NOMO-1 treated with DMSO at 0.1 percent for 48 hours (cell line): ENCODE measurements around the gene CLEC2L.
"Not testable (repeated sequence)": the region's sequence is repeated elsewhere in the genome, so short reads cannot be mapped to it uniquely, and the experiment has no call there.

Experiments used
- DNase-seq: peaks from one replicate; lab custom pipeline; 2025; ENCODE audit not compliant: unreplicated experiment; lab: John Stamatoyannopoulos, UW

The CLEC2L gene

GRCh38 chr7:139553991-139554700, 30.7 kb downstream of the CLEC2L start:
- not testable (repeated sequence) for DNase-seq

GRCh38 chr7:139557857-139558581, 34.5 kb downstream of the CLEC2L start:
- no peak for DNase-seq

GRCh38 chr7:139559364-139560105, 36.0 kb downstream of the CLEC2L start:
- DNase-seq, result no peak

- DNase-seq, result no peak
Observed at GRCh38 chr7:139560199-139560598, 36.7 kb downstream of the CLEC2L start.

DNA sequence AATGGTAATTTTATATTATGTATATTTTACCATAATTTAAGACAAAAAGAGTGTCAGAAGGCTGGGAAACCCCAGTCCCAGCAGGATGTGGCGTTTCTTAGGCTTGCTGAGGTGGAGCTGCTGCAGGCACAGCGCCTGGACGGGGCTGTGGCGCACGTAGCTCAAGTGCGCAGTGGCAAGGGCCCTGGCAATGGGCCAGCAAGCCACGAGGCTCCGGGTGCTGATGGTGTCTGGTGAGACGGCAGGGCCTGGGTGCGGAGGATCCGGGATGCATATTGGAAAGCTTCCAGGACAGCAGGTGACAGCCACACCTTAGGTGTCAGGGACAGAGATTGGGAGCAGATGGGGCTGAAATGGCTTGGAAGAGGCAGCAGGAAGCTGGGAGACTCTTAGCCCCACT, 37.2 kb downstream of the CLEC2L start:
- no peak for DNase-seq

- no peak for DNase-seq
Observed at GRCh38 chr7:139562491-139562890, 39.0 kb downstream of the CLEC2L start.

- no peak for DNase-seq
Observed at GRCh38 chr7:139562961-139563565, 39.6 kb downstream of the CLEC2L start.

DNA sequence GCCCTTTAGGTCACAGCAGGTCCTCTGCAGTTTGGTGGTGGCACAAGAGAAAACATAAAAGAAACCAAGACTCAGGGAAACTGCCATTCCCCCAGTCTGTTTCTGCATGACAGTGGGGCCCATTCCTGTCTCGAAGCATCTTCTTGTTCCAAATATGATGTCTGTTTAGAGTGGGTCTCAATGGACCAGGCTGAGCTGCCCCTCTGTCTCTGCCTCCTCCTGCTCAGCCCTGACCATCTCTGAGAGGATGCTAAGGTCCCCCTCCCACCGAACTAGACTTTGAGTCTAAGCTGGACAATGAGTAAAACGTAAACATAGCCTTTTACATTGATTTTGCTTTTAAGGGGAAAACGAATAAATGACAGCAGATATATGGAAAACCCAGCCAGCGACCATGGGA, 40.4 kb downstream of the CLEC2L start:
- DNase-seq, result no peak

DNA sequence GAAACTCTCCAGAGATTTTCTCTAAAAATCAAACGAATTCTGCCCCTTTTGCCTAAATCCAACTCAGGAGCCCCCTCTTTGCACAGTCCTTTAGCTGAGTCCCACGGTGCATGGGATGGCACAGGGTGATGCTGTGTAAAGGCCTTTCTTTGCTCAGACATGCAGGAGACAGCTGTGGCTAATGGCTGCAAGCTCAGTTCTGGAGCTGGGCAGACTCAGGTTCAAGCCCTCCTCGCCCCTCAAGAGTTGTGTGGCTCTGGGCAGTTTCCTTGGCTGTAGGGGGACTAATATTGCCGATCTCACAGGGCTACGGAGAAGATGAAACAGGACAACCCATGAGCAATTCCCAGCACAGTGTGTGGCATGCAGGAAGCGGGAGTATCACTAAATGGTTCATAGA, 42.6 kb downstream of the CLEC2L start:
- DNase-seq, result no peak

- no peak for DNase-seq
Observed at GRCh38 chr7:139566736-139567646, 43.5 kb downstream of the CLEC2L start.

DNA sequence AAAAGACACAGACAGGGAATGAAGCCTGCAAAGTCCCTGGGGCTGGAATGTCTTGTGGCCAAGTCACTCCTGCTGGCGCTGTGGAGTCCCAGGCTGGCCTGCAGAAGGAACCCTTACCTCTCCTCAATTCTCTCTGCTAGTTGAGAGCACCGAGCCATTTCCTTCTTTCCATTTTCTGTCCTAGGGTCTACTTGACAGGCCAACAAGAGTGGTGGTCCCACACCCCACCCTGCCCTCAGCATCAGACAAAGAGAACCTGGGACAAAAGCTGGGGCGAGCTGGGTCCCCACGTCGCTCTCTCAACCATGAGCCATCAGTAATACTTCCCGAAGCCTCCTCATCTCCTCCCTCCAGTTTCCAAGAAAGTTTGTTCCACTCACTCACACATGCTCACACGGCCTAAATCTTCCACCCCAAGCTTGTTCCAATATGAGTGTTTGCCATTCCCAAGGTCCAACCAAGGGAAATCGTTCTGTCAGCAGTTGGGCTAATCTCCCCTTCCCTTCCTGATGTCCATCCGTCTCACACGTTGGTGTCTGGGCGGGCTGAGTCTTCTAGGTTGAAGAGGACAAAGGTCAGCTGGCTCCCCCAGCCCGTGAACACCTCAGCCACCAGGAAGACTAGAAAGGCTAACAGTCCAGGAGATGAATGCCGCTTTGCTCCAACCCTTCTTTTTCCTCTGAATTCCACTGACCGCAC, 44.3 kb downstream of the CLEC2L start:
- no peak for DNase-seq

DNA sequence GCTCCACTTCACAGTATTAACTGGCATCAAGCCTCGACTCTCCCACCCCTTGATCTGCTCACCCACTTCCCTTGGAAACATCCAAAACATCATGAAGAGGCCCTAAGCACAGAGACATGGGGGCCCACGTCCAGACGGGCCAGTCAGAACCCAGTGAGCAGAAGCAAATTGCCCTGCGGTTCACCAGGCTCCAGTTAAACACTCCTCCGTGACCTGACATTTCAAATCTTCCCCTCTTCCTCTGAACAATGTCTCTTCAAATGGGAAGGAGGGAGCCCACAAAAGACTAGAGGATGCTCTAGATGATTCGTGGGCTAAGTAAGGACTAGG, 44.8 kb downstream of the CLEC2L start:
- no peak for DNase-seq

DNA sequence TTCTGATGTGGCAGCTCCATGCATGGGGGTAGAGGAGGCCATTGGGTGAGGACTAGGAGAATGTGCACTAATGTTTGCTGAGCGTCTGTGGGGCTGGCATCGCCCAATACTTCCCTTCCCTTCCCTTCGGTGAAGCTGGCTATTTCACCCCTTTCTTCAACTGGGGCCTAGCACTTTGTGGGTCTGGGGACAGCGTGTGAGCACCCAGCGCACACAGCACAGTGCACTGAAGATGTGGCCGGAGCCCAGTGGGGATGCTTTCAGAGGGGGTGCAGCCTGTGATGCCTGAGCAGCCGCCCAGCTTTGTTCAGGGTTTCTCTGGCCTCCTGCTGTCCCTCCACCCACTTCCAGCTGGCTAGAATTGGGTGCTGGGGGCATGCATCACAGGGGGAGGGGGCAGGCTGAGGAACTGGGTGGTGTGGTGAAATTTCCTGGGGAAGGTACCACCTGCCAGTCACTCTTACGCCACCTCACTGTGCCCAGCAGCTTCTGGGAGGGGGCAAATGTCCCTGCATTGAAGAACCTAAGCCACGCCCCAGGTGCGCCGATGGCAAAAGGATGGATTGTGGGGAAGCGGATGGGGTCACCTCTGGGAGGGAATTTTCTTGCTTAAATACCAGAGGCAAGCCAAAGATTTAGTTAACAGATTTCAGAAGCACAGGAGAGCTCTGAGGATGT, 45.5 kb downstream of the CLEC2L start:
- no peak for DNase-seq

DNA sequence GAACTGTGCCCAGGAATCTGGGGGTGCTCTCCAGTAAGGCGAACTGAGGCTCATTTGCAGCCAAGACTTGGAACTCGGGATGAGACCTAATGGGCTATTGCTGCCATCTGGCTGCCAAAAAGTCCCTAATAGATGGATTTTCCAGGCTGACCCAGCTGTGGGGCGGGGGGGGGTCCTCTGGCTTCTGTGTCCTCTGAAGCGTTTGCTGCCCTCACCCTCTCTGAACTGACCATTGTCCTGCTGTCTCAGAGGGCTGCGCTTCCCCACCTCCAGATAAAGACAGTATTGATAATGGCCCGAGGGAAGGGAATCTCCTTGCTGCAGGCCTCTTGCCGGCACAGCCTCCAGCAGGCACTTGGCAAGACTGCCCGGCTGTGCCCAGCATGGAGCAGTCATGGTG, 46.6 kb downstream of the CLEC2L start:
- no peak for DNase-seq

DNA sequence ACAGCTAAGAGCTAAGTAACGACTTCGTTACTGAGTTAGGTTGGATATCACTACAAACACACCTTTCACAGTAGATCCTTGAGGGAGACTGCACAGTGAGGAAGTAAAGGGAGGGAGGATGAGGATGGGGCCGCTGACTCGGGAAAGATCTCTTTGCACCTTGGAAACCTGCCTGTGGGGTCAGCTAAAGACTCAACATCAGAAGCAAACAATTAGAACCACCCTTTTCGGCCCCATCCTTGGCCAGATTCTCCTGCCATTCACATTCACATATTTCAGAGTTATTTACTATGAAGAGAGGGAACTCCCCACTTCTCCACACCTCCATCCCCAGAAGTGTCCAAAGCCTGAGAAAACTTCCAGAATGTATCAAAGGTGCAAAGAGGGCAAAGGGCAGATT, 47.1 kb downstream of the CLEC2L start:
- no peak for DNase-seq

DNA sequence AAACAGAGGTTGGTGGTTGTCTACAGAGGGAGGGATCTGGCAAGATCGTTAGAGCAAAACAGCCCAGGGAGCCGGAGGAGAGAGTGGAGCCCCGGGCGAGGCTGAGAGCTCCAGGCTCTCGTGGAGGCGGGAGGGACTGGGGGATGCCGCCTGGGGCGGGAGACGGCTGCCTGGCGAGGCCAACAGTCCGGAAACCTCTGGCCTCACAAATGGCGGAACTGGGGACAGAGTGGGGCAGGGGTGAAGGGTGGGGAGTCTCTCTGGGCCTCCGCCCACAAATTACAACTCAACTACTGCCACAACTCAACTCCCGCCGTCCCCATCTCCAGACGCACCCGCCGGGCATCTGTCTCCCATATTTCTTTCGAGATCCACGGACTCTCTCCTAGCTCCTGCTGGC, 47.7 kb downstream of the CLEC2L start:
- no peak for DNase-seq

DNA sequence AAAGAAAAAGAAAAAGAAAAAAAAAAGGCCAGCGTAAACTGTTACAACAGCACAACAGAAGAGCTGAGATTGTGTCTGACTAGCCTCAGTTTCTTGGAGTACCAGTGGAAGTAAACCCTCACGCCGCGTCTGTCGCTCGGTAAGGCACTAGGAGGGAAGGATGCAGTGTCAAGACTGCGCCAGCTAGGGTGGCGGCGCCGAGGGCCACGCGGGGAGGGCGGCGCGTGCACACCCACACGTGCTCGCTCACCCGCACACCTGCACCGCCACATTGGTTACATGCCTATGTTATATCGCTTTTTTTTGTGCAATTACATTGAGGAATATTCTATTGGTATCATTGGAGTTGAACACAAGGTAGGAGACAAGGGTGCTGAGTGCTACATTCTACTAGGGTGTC, 48.2 kb downstream of the CLEC2L start:
- no peak for DNase-seq

DNA sequence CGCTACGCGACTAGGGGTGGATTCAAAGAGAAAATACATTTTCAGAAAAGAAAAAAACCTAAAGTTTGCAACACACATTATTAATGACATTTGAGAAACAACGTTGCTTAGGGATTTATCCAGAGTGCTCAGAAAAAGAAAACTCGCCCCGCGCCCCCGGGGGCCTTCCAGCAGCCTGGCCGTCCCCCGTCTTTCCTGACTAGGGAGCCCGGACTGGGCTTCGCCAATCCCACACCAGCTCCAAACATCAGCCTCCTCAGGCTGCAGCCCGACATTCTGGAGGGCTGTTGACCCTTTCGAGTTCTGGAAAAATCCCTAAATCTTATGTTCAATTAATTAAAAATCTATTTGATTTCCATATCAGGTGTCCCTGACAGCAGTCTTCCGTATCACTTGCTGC, 48.6 kb downstream of the CLEC2L start:
- no peak for DNase-seq

DNA sequence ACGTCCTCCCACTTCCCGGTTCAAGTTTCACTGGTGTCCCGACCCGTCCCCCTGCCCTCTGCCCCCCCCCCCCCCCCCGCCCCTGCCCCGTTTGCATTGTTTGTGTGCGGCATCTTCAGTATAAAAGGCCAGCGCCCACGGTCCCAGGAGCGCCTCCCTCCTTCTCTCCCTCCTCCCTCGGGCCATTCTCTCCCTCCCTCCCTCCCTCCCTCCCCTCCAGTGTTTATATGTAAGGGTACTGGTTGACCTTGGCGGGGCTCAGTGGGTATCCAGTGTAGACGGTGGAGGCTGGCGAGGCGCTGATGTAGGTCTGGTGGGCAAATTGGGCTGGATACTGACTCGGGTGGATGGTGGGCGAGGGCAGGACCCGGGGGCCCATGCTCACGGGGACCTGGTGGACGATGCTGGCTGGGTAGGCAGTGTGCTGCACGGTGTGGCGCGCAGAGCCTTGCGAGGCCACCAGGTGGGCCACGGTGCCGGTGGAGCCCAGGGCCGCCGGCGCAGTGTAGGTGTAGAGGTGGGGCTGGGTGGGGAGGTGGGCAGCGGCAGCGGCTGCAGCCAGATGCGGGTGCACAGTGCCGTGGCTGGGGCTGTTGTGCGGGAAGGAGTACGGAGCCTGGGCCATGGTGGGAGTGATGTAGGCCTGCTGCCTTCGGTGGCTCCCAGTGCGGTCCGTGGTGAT, 49.4 kb downstream of the CLEC2L start:
- DNase-seq, result no peak
